CD4-positive, alpha-beta T cell treated with Interleukin-6 at 100 ng/mL for 8 hours (primary cell): ENCODE measurements around the gene ADGRG3.

Source experiments
- DNase-seq: peaks from one replicate; pipeline ENCODE4 v3.0.0-alpha.2; 2020; ENCODE audit warnings: mixed read lengths, low spot score

ADGRG3 gene

DNA sequence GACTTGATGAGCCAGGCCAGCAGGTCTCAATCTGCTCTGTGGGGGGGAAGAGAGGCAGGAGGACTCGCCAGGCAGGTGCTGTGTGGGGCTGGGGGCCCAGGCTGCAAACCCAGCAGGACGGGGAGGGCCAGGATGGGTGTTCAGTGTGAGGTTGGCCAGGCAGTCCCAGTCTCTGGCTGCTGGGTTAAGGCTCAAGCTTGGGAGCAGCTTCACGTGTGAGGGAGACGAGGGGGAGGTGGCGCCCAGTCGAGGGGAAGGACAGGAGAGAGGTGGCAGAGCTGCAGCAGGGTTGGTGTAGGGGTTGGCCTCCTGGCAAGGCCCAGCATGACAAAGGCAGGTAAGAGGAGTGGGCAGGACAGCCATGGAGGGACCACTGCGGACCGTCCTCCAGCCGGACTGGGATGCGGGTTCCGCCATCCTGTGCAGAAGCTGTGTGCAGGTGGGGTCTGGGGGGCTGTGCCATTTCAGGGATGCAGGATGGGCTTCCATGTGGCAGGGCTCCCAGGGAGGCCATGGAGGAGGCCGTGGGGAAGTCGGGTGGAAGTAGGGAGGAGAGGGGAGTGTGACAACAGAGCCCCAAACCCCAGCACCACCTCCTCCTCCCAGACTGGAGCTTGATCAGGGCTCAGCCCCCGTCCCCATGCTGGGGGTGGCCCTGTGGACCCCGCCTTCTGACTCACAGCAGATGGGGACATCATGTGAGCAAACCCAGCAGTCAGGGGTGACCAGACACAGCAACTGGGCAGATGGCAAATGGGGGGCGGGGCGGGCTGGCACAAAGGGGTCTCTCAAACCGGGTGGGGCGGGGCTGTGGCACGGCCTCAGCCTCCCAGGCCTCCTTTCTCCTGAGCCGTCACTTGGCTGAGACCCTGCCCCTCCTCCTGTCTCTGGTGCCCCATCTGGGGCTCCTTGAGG is 36.9 kb upstream of the ADGRG3 start:
- no peak for DNase-seq

DNA sequence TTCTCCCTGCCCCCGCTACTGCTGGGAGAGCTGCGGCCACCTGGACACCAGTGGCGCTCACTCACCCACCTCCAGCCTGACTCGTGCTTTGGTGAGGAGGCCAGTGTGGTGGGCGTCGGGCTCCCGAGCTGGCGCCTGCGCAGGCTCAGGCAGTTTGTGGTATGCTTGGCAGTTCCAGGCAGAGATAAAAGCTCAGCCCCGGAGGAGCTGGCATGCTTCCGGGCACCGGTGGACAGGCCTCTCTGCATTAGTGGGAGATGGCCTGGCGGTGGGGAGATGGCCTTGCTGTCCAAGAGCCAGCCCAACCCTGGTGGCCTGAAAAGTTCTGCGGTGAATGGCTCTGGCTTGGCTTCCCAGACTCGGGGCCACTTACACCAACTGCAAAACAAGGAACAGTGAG is 35.5 kb upstream of the ADGRG3 start:
- no peak for DNase-seq

DNA sequence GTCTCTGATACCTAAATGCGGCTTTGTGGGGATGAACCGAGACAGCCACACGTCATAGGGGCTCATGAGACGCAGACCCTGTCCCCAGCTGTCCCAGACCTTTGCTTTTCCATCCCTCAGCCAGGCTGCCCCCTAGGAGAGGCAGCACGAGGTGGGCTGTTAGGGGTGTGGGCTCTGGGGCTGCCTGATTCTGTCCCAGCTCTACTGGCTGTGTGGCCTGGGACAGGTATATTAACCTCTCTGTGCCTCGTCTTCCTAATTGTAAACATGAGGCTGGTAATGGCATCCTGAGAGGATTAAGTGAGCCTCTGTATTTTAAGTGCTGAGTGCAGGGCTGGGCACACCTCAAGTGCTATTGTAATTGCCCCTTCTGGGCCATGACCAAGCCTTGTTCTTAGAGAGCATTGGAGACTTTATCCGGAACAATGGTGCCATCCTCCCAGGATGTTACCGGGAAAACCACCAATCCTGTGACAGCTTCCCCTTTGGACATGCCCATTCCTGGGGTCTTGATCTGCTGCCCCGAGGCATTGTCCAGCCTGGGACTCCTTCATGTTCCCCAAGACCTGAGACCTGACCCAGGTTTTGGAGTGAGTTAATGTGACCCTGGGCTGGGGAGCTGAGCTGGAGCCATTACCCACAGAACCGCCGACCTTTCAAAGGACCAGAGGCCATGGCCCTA is 34.6 kb upstream of the ADGRG3 start:
- no peak for DNase-seq

DNA sequence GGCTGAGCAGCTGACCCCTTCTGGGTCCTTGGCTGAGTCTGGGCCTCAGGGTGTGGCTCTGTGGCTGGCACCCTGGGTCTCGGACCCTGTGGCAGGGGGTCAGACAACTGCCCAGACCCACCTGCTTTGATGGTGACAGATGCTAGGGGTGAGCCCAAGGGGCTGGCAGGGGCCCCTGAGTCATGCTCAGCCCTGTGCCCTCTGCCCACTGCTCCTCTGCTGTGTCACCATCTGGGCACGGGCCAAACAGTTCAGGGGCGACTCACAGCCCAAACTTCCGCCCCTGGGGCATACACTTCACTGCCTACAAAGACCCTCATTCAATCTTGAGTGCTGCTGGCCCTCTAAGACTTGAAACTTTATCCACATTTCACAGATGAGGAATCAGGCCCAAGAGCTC is 33.9 kb upstream of the ADGRG3 start:
- no peak for DNase-seq

DNA sequence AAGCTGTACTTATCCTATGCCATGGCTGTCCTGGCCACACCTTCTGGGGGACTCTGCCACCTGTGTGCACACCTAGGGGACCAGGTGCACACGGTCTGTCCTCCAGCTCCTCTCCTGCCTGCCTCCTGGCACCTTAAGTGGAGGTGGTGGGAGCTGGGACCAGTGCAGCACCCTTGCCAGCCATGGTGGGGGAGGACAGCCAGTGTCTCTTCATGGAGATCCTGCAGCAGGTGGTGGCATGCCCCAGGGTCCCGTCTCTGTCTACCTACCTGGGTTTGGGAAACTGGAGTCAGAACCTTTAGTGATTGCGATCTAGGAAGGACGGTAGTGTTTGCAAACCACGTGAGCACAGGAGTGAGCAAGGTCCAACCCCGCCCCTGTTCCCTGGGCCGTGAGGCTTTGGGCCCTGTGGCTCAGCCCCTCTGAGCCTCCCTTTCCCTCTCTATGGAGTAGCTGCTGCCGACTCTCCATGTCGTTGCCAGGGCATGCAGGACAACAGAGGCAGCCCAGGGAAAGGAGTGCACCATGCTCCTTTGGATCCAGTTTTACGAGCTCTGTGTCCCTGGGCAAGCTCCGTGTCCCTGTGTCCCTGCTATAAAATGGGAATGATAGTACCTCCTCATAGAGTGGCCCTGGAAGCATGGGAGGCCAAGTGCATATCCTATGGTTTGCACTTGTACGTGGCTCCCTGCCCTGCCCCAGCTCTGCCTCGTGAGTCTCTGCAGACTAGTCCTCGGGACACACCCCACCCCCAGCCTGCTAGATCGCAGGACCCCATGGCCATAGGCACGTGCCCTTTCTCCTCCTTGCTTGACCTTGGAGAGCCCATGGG is 32.6 kb upstream of the ADGRG3 start:
- DNase-seq: no peak

DNA sequence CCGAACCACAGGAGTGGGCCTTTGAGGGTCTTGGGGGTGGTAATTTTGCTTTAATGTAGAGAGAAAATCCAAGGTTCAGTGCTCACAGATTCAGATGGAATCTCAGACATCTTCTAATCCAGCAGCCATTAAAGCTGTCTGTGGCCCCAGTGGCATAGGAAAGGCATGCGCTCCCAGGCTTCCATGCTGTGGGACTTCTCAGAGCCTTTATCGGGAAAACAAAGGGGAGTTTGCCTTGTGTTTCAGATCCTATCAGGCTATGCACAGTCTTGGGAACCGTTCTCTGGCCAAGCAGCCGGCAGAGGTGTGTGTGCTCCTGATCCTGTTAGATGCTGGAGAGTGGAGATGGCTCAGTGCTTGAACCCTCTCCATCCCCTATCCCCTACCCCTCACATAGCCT is 31.9 kb upstream of the ADGRG3 start:
- DNase-seq: no peak

DNA sequence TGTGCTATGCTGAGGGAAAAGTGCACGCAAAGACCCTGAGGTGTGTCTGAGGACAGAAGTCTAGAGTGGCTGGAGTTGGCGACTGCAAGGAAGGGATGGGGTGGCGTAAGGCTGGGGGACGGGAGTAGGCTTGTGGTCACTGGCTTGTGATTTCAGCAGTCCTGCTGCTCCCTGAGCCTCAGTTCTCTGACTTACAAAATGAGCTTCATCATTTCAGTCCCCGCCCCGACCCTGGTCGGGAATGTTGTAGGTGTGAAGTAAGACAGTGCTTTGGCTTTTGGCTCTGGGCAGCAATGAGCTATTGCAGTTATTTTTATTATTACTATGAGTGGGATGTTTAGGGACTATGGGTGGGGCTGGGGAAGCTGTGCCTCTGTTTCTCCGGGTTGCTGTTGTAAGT is 31.1 kb upstream of the ADGRG3 start:
- no peak for DNase-seq

DNA sequence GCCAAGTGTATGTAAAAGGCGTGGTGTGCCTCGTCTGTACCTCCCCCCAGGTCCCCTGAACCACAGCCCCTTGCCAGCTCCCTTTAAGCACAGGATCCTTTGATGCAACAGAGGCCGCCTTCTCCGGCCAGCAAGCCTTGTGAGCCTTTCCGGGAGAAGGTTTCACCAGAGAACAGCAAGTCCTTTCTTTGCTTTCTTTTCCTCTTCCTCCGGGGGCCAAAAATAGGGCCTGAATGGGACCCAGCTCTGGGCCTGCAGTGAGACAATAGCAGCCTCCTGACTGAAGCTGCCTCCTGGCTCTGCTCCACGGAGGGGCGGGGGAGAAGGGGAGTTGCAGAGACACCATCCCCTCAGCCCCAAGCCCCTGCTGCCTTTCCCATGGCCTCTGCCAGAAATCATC is 30.7 kb upstream of the ADGRG3 start:
- no peak for DNase-seq

DNA sequence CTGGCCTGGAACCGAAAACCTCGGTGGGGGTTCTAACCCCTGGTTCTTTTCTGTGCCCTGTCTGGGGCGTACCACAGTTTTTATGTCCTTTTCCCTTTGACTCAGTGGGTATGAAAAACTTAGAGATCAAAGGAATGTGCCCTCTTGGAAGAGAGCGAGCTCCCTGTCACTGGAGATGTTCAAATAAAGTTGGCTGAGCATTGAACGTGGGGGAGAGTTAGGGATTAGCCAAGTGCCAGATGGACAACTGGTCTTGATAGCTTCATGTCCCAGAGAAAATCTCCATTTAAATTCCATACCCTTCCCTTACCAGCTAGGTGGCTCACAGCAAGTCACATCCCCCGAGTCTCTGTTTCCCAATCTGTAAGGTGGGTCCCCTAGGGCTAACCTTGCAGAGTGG is 30.1 kb upstream of the ADGRG3 start:
- DNase-seq: no peak

DNA sequence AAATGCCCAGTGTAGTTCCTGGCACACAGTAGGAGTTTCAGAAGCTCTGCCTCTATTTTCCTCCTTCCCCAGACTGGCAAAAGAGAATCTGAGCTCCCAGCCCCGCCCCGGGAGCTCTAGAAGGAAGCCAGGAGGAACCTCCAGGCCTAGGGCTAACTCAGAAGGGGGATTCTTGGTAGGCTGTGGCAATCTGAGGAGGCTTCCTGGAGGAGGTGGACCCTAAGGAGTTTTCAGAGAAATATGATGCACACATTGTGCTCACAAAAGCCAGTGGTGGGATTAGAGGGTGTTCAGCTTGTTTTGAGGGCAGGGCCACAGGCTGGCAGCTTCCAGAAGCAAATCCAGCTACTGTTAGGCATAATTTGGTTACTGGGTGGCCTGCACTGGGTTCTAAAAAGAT is 29.7 kb upstream of the ADGRG3 start:
- DNase-seq: no peak

DNA sequence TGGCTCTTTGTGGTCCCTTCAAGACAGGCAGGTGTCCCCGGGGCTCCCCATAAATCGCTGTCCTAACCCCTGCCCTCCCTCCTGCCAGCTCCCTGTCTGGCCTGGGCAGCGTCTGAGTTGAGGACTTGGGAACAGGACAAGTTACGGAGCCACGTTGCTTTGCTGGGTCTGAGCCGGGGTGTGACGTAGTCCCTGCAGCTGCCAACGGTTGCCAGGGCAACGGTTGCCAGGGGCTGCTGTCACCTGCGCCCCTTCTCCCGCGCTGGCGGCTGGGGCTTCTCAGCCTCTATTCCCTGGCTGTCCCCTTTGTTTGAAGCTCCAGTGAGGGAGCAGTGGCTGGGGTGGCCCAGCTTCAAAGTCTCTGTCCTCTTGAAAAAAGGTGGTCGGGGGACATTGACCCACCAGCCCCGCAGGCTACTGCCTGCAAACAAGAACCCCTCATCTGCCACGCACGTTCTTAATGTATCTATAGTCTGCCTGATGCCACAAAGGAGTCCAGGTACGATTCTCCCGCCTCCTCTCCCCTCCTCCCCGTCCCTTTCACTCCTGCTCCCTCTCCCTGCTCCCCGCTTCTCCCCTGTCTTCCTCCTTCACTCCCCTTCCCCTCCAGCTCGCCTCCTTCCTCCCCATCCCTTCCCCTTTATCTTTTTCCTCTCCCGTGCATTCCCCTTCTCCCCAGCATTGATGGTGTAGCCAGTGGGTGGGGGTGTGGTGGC is 28.8 kb upstream of the ADGRG3 start:
- no peak for DNase-seq

DNA sequence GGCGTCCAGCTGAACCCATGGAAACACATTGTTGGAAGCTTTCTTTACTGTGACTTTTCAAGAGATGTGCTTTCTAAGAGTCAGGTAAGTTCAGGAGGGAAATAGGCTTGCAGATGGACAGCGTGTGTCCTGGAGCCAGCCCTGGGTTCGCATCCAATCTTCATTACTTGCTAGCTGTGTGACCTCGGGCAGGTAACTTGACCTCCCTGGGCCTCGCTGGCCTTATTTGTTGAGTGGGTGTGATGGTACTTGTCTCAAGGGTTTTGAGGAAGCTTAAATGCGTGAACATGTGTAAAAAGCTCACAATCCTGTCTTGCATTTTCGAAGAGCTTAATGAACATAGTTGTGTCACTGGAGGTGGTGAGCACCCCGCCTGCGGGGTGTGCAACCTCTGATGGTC is 27.9 kb upstream of the ADGRG3 start:
- no peak for DNase-seq

DNA sequence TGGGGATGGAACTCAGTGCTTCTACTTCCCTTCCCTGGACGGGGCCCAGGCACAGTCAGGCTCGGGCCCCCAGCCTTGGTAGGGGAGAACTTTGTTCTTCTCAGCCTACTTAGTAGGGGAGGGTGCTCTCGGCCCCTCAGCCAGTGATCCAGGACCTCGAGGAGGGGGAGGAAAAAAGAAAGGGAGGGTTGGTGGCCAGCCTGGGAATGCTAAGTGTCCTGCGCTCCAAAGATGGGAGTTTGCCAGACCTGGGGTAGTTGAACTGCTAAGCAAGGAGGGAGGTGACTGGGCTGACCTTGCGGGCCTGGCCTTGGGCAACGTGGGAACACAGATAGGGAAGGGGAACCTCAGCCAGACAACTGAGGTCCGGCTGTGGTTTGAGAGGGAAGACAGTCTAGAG is 27.5 kb upstream of the ADGRG3 start:
- DNase-seq: no peak

DNA sequence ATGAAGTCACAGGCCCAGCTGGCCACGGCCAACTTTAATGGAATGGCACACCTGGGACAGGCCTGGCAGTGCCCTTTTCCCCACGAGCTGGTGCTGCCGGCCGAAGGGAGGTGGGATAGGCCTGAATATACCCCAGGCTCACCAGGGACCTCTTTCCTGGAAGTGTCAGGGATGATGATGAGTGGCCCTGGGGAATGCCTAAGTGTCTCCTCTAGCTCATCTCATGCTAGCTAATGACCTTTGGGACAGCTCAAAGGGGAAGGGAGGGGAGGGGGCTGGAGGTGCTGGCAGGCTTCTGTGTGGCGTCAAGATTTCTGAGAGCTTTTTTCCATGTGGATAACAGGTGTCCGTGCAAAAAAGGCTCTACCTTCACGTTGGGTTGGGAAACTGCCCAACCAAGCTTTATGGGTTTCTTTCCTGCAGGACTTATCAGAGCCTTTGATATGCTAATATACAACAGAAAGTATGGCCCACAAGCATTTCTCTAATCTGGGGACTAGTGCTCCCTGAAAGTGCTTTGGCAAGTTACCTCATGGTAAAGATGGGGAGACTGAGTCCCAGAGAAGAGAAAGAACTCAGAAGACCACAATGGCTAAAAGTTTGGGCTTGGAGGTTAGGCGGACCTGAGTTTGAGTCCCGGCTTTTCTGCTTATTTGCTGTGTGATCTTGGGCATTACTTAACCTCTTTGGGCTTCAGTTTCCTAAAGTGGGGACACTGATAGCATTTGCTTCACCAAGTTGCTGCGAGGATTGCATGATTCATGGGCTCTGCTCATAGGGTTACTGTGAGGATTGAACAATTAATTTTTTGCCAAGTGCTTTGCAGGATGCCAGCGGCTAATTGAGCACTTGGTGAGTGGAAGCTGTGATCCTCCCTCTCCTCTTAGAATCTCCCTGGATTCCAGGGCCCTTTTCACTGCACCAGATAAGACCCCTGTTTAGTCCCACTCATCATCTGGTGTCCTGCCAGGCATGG is 25.7 kb upstream of the ADGRG3 start:
- no peak for DNase-seq

DNA sequence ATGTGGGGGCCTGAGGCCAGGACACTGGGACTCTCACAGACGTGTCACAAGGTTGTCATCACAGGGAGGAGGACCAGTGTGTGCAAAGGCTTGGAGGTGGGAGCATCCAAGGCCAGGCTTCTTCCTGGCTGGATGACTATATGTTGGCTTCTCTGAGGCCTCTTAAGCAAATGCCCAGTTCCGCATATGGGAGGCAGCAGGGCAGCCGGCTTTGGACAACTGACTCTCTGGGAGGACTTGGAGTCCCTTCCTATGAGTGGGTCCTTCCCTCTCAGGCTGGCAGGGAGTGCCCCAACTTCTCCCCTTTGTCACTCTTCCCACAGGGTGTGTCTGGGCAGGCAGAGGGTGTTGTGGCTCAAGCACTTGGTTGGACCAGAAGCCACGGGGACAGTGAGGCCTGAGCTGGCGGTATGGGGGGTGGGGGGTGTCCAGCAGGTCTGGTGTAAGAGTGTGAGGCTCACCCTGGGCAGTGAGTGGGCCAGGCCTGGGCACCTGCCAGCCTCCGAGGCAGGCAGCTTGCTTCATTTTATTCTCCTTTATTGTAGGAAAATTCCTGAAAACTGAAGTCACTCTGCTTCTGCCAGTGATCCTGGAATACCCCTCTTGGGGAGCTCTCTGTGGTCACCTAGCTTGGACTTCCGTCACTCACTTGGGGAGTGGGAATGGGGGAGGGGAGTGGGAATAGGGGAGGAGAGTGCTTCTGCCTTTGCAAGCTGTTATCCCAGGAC is 24.8 kb upstream of the ADGRG3 start:
- DNase-seq: no peak

DNA sequence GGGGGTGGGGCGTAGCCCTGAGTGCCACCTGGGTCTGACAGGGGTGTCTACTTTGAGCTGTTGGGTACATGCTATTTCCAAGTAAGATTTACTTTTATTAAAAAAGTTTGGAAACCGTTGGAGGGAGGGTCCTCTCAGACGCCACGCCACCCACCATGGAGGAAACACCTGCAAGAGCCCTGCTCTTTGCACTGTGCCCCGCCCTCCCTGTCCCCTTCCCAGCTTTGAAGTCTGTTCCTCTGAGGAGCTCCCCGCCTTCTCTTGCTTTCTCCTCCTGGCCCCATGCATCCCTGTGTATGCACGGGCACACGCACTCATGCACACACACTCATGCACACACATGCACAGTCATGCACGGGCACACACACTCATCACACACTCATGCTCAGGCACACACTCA is 24.2 kb upstream of the ADGRG3 start:
- DNase-seq: no peak

DNA sequence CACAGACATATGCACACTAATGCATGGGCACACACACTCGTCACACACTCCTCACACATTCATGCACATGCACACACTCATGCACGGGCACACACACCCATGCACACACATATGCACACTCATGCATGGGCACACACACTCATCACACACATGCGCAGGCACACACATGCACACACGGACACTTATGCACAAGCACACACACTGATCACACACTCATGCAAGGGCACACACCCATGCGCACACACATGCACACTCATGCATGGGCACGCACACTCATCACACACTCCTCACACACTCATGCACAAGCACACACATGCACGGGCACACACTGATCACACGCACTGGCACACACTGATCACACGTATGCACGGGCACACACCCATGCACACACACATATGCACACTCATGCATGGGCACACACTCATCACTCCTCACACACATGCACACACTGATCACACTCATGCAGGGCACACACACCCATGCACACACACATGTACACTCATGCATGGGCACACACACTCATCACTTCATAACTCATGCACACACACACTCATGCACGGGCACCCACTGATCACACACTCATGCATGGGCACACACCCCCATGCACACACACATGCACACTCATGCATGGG is 23.6 kb upstream of the ADGRG3 start:
- DNase-seq: no peak

DNA sequence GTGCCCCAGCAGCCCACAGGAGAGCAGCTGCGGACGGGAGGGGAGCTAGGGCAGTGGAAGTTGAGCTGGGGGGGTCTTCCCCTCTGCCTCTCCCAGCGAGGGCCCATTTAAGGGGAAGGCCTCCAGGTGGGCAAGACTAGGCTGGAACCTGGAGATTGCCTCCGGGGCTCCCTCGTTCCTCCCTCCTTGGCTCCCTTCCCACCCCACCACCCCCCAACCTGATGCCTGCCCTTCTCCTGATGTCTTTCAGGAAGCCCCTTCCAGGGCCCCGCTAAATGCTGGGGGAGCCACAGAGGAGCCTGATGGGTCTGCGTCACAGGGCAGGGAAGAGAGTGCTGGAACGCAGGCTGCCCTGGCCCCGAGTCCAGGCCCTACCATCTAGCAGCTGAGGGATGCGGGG is 22.9 kb upstream of the ADGRG3 start:
- DNase-seq: no peak

DNA sequence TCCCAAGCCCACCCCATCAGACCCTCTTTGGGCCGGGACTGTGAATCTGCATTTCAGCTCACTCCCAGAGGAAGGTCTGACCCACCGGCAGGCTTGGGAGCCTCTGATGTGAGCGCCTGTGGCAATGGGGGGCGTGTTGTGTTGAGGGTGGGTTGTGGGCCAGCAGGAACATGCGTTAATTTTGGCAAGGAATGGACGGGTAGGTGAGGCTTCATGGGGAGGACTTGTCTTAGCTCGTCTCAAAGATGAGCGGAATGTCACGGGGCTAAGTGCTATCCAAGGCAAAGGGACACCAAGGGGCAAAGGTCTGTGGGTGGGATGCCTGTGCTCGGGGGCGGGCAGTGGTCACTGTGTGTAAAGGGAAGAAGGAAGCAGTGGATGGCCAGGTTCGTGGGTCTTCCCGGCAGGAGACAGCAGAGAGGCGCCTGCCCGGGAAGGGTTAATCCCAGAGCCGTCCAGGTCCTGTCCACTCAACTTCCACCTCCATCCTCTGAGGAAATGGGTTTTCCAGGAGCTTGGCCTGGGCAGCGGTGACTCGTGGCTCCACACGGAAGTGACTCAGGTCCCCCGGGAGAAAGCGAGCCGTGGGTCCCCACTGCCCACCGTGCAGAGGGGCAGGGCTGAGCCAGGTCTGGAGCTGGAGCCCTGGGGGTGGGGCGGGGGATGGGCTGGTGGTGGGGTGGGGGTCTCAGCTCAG is 22.3 kb upstream of the ADGRG3 start:
- no peak for DNase-seq
